Hepatocyte (in vitro differentiated cells): ENCODE results near the gene NEAT1.

ENCODE experiments used
- EZH2 ChIP-seq: fragments of 200-600 bp; sonication (generic); IDR thresholded peaks from 2 replicates; pipeline ENCODE4 v1.6.1; 2016; ENCODE audit warnings: antibody characterized with exemption, mild to moderate bottlenecking, borderline replicate concordance
- EZH2phosphoT487 ChIP-seq: fragments of 200-600 bp; sonication (generic); IDR thresholded peaks from one replicate; pipeline ENCODE4 v1.6.1; 2018; ENCODE audit warnings: antibody characterized with exemption, mild to moderate bottlenecking, low read depth, moderate library complexity; ENCODE audit not compliant: unreplicated experiment, severe bottlenecking
- TF ChIP-seq, protein P1 (sequence below): fragments of 200-600 bp; sonication (generic); IDR thresholded peaks from 2 replicates; pipeline ENCODE4 v1.5.1; 2016; ENCODE audit warnings: antibody characterized with exemption, mild to moderate bottlenecking; ENCODE audit not compliant: poor library complexity

DNA sequence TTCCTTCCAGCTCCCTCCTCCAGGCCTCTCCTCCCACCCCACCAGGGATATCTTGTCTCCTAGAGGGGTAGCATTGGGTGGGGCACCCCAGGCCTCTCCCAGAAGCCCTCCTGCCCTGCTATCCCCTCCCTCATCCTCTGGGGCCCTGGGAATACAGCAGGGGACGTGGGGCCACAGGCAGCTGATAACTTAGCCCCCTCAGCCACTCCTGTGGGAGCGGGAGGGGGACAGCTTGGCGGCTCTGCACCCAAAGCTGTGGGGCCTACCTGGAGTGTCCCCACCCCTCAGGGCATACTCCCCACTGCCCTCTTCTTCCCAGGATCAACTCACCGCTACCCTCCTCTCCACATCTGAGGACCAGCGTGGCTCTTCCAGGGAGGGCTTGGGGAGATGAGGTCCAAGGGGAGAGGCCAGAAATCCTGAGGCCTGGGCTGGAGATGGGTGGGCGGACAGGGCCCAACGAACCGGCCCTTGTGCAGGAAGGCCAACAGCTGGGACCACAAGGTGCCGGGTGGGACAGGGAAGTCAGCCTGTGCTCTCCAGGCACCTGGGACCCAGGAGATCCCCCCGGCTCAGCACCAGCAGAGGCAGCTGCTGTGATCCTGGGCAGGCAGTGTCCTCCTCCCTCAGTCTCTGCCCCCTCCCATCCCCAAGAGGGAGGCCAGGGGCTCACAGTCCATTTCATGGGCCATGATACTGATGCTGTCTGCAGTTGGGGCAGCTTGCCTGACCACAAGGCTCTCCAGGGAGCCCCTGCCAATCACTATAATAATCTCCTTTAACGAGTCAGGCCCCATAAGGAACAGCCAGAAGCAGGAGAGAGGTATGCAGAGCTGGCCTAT is 23.2 kb downstream of the NEAT1 start:
- TF ChIP-seq, protein P1, sequence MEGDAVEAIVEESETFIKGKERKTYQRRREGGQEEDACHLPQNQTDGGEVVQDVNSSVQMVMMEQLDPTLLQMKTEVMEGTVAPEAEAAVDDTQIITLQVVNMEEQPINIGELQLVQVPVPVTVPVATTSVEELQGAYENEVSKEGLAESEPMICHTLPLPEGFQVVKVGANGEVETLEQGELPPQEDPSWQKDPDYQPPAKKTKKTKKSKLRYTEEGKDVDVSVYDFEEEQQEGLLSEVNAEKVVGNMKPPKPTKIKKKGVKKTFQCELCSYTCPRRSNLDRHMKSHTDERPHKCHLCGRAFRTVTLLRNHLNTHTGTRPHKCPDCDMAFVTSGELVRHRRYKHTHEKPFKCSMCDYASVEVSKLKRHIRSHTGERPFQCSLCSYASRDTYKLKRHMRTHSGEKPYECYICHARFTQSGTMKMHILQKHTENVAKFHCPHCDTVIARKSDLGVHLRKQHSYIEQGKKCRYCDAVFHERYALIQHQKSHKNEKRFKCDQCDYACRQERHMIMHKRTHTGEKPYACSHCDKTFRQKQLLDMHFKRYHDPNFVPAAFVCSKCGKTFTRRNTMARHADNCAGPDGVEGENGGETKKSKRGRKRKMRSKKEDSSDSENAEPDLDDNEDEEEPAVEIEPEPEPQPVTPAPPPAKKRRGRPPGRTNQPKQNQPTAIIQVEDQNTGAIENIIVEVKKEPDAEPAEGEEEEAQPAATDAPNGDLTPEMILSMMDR, result no peak
- TF ChIP-seq EZH2 (no peak), EZH2phosphoT487 (no peak)
